Naive thymus-derived CD8-positive, alpha-beta T cell (primary cell): ENCODE results near the gene KRT81. TPM values are rescaled to one million over a fixed set of nuclear protein-coding genes. Genes with fewer than 3 reads are reported as not detected.

Experiments
- ATAC-seq, 2 donors: fragments of 150-1000 bp; cut with Tn5 transposase in 1 of 2; sonication (Bioruptor Pico), chemical (Tn5 transposase) in 1 of 2; 1 replicate in 1 of 2; 2 replicates in 1 of 2; pipeline ENCODE4 v1.10.0; 2021; ENCODE audit warnings: mild to moderate bottlenecking in 2 of 2, moderate library complexity in 2 of 2
- POLR2A ChIA-PET: fragments of 350-600 bp; sonication (Branson Sonifier 250); formaldehyde crosslinking; loops from one replicate; lab custom pipeline; 2021; ENCODE audit warnings: antibody characterized with exemption; lab: Charles Lee
- DNase-seq, 10 donors: peaks; one replicate each; pipeline versions ENCODE4 v3.0.0 to v3.0.0-alpha.2; 2020 to 2022
- H3K27ac Mint-ChIP-seq, 10 donors: one replicate each; pipeline ENCODE4 v1.8.0; 2020 to 2022; ENCODE audit warnings: mild to moderate bottlenecking in 10 of 10, mixed read lengths in 10 of 10, moderate library complexity in 4 of 10, inconsistent platforms in 1 of 10
- H3K27me3 Mint-ChIP-seq, 5 donors: one replicate each; pipeline ENCODE4 v1.8.0; 2021 to 2022; ENCODE audit warnings: mixed read lengths in 5 of 5
- H3K36me3 Mint-ChIP-seq, 3 donors: one replicate each; pipeline ENCODE4 v1.8.0; 2020 to 2022; ENCODE audit warnings: mixed read lengths in 3 of 3, mild to moderate bottlenecking in 2 of 3, inconsistent platforms in 1 of 3
- H3K4me1 Mint-ChIP-seq, 4 donors: one replicate each; pipeline ENCODE4 v1.8.0; 2021 to 2022; ENCODE audit warnings: mixed read lengths in 4 of 4
- H3K4me3 Mint-ChIP-seq, 10 donors: one replicate each; pipeline ENCODE4 v1.8.0; 2020 to 2022; ENCODE audit warnings: mild to moderate bottlenecking in 10 of 10, mixed read lengths in 10 of 10, moderate library complexity in 6 of 10, inconsistent platforms in 1 of 10
- H3K9me3 Mint-ChIP-seq, 9 donors: one replicate each; pipeline ENCODE4 v1.8.0; 2020 to 2022; ENCODE audit warnings: mixed read lengths in 9 of 9, mild to moderate bottlenecking in 3 of 9, inconsistent platforms in 1 of 9, moderate library complexity in 1 of 9
- polyA plus RNA-seq, 3 donors: library from polyadenylated mRNA; unstranded; fragments of 300-500 nt; fragmentation: Illumina TruSeq; gene quantifications; one replicate each; pipeline ENCODE4 v1.2.3, GENCODE V29; 2021
- total RNA-seq, 8 experiments: library from RNA in 2 of 8; stranded (reverse) in 2 of 8; gene quantifications; one replicate each; pipeline ENCODE4 v1.2.3 and lab custom pipeline; 2021 to 2026

KRT81 gene
- total and polyA plus RNA-seq, 5 experiments from 2014 or later = not detected

DNA sequence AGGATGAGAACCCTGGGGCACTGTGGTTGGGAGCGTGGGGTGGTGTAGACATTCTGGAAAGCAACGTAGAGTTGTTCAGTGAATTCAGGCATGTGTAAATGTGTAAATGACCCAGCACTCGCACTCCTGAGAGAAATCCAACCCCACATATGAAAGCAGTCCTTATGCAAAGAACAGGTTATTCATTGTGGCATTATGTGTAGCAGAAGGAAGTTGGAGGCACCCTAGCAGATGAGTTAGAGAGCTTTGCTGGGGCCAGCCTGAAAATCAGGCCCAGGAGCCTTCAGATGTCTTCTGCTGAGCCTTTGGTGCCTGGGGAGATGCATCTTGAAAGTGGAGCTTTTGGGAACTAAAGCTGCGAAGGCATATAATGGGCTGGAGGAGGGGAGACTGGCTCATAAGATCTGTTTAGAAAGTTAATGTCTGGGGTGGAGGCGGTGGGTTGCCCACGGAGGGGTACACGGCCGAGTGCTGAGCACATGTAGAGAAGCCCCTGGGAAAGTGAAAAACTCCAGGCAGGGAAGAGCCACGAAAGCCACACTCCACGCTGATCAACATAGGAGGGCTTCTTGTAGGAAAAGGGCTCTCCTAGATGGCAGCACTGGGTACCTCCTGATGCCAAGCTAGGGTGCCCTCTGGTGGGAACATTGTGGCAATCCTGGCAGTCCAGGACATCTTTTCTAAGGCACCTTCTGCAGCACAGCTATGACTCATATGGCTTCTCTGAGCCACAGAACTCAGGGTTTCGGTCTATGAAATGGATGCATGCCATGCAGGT is 35.9 kb upstream of the KRT81 start:
- peaks cover 6 to 9% (median 7%) of the 10 kb centered on the region in 4 donors for H3K4me1 Mint-ChIP-seq
- POLR2A ChIA-PET = interaction anchor here (1.1 to 1.4 kb wide), 3 partner anchors 12 to 172 kb away, joined by 4 to 6 read pairs (median 4); no protein-coding TSS in a partner anchor
- peaks cover 1 to 40% (median 19%) of the 10 kb centered on the region in 5 donors for H3K27me3 Mint-ChIP-seq
- H3K9me3 Mint-ChIP-seq = no peaks in the 10 kb centered on the region
- no peaks in the 10 kb centered on the region for H3K36me3 Mint-ChIP-seq
- no peak overlapping the region for H3K4me3 Mint-ChIP-seq
- DNase-seq (peak; percentile 50 to 90 (median 70)), ATAC-seq (peak; percentile 99 to 100)
- H3K27ac Mint-ChIP-seq = peak overlapping the region in 2 of 10 donors; percentile 60 to 64

GRCh38 chr12:52324153-52324444 is 32.8 kb upstream of the KRT81 start:
- H3K4me3 Mint-ChIP-seq = no peak overlapping the region
- ATAC-seq = no peak
- H3K27ac Mint-ChIP-seq = no peak overlapping the region
- POLR2A ChIA-PET = no interaction called here
- H3K4me1 Mint-ChIP-seq = peaks cover 6 to 9% (median 7%) of the 10 kb centered on the region in 4 donors
- no peaks in the 10 kb centered on the region for H3K36me3 Mint-ChIP-seq
- peak in 1 of 10 donors; percentile 37 for DNase-seq
- peaks cover 10 to 57% (median 35%) of the 10 kb centered on the region in 5 donors for H3K27me3 Mint-ChIP-seq
- no peaks in the 10 kb centered on the region for H3K9me3 Mint-ChIP-seq

DNA sequence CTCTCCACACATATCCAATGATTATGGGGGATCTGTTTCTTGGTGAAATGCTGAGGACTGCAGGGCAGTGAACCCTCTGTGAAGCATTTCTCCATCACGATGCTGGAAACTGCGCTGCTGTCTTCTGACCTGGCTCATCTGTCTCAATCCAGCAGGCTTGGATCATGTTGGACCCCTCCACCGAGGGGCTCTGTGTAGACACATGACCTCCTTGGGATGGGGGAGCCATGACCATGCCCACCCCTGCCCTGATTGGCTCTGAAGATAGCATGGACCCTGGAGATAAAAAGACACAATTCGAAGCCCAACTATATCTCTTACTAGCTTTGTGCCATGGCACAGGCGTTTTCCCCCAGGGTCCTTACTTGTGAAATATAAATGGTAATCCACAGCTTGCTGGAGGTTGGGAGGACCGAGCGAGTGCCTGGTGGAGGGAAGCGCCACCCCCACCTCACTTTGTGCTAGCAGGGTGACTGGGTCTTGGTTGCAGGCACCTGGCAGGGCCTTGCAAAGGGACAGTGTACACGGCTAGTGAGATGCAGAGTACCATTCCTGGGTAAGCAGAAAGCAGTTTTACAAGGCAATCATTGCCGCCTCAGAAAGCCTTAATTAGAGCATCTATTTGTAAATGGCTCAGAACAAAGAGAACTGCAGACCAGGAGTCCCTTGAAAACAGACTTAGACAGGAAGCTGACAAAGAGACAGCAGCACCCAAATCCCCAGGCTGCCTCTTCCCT is 32.2 kb upstream of the KRT81 start:
- Mint-ChIP-seq H3K4me3 (no peak overlapping the region), H3K9me3 (no peaks in the 10 kb centered on the region), H3K36me3 (no peaks in the 10 kb centered on the region), H3K27ac (no peak overlapping the region), H3K4me1 (peaks cover 4 to 9% (median 7%) of the 10 kb centered on the region in 4 donors), H3K27me3 (peaks cover 10 to 59% (median 33%) of the 10 kb centered on the region in 5 donors)
- peak in 1 of 10 donors; percentile 24 for DNase-seq
- no peak for ATAC-seq
- POLR2A ChIA-PET = no interaction called here

DNA sequence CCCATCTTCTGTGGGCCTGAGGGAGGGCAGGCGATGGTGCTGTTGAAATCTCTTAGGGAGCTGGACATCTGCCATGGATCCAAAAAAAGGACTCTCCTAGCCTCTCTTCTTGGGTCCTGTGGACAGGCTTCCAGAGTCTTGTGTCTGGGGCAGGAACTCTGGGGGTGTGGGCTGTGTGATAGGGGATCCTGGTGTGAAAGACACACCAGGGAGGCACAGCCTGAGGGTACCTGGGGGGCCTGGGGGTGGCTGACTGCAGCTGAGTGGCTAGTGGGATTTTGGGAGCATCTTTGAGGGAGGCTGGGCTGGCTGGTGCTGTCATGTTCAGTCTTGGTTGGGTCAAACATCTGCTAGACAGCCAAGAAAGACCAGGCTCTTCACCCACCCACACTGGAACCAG is 31.7 kb upstream of the KRT81 start:
- Mint-ChIP-seq H3K4me3 (no peak overlapping the region), H3K9me3 (no peaks in the 10 kb centered on the region), H3K27me3 (peaks cover 10 to 59% (median 36%) of the 10 kb centered on the region in 5 donors), H3K36me3 (no peaks in the 10 kb centered on the region), H3K4me1 (peaks cover 4 to 9% (median 7%) of the 10 kb centered on the region in 4 donors), H3K27ac (no peak overlapping the region)
- ATAC-seq (no peak), DNase-seq (peak in 1 of 10 donors; percentile 23)
- POLR2A ChIA-PET = no interaction called here

DNA sequence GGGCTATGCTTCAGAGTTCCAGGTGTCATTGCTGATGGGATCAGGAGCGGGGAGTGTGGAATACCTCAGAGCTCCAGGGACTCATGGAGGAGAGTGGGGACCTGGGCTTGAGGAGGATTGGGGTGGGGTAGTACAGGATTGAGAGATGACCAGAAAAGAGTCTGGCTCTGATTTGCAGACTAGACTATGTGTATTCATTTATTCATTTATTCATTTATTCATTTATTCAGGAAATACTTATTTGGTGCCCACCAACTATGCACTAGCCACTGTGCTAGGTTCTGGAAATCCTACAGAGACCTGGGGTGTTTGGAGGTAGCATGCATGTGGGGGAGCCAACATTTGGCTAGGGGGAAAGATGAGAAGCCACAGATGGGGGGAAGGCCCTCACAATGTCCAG is 30.7 kb upstream of the KRT81 start:
- POLR2A ChIA-PET = no interaction called here
- H3K9me3 Mint-ChIP-seq = no peaks in the 10 kb centered on the region
- H3K27ac Mint-ChIP-seq = peak overlapping the region in 2 of 10 donors; percentile 32 to 38
- ATAC-seq = no peak
- DNase-seq = no peak
- peaks cover 10 to 59% (median 36%) of the 10 kb centered on the region in 5 donors for H3K27me3 Mint-ChIP-seq
- H3K4me1 Mint-ChIP-seq = peaks cover 0 to 2% (median under 1%) of the 10 kb centered on the region in 4 donors
- H3K4me3 Mint-ChIP-seq = no peak overlapping the region
- no peaks in the 10 kb centered on the region for H3K36me3 Mint-ChIP-seq

GRCh38 chr12:52321418-52321817 is 30.1 kb upstream of the KRT81 start:
- no peak overlapping the region for H3K27ac Mint-ChIP-seq
- no peak overlapping the region for H3K4me3 Mint-ChIP-seq
- H3K4me1 Mint-ChIP-seq = no peaks in the 10 kb centered on the region
- ATAC-seq (no peak), DNase-seq (no peak)
- peaks cover 10 to 59% (median 36%) of the 10 kb centered on the region in 5 donors for H3K27me3 Mint-ChIP-seq
- no peaks in the 10 kb centered on the region for H3K36me3 Mint-ChIP-seq
- POLR2A ChIA-PET = no interaction called here
- H3K9me3 Mint-ChIP-seq = no peaks in the 10 kb centered on the region

DNA sequence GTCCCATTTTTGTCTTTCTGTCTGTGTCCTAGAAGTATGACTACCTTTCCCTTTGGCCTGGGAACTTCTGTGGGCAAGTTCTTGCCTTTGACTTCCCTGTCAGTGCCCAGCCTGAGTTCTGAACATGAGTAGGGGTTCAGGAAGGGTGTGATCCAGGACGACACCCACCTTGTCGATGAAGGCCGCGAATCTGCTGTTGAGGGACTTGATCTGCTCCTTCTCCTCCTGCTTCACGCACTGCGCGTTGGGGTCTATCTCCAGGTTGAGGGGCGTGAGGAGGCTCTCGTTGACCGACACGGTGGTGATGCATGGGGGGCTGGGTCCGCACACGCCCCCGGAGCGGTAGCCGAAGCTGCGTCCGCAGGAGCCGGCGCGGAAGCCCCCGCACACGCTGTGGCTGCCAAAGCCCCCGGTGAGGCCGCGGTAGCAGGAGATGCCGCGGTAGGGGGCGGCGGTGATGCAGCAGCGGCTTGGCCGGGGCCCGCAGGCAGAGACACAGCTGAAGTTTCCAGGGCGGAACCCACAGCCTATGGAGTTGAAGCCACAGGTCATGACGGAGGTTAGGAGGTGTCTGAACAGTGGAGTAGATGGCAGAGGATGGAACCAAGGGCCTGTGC is 29.6 kb upstream of the KRT81 start, which contains the start of gene KRT83:
Gene KRT83, minus strand, starts transcription at position 615 of the 617 bp plus-strand sequence. Its CDS starts 63 bp downstream, at position 552.
- no peaks in the 10 kb centered on the region for H3K9me3 Mint-ChIP-seq
- H3K4me1 Mint-ChIP-seq = no peaks in the 10 kb centered on the region
- POLR2A ChIA-PET = no interaction called here
- peaks cover 10 to 59% (median 36%) of the 10 kb centered on the region in 5 donors for H3K27me3 Mint-ChIP-seq
- peak within 1 kb of the TSS in 2 of 10 donors; percentile 32 to 38 for H3K27ac Mint-ChIP-seq
- DNase-seq (peak in 1 of 10 donors; percentile 44), ATAC-seq (no peak)
- no peak within 1 kb of the TSS for H3K4me3 Mint-ChIP-seq
- no peaks in the 10 kb centered on the region for H3K36me3 Mint-ChIP-seq

GRCh38 chr12:52319097-52319496 is 27.8 kb upstream of the KRT81 start:
- ATAC-seq (no peak), DNase-seq (peak in 2 of 10 donors; percentile 13 to 55)
- Mint-ChIP-seq H3K4me1 (no peaks in the 10 kb centered on the region), H3K27ac (peak overlapping the region in 1 of 10 donors; percentile 52), H3K9me3 (no peaks in the 10 kb centered on the region), H3K36me3 (no peaks in the 10 kb centered on the region), H3K27me3 (peaks cover 10 to 44% (median 36%) of the 10 kb centered on the region in 5 donors), H3K4me3 (no peak overlapping the region)
- POLR2A ChIA-PET = no interaction called here

GRCh38 chr12:52318241-52318990 is 27.1 kb upstream of the KRT81 start:
- Mint-ChIP-seq H3K4me3 (no peak overlapping the region), H3K27ac (no peak overlapping the region), H3K36me3 (no peaks in the 10 kb centered on the region), H3K4me1 (no peaks in the 10 kb centered on the region), H3K9me3 (no peaks in the 10 kb centered on the region), H3K27me3 (peaks cover 14 to 44% (median 37%) of the 10 kb centered on the region in 5 donors)
- peak in 1 of 10 donors; percentile 30 for DNase-seq
- POLR2A ChIA-PET = no interaction called here
- no peak for ATAC-seq

- H3K27ac Mint-ChIP-seq = no peak overlapping the region
- H3K9me3 Mint-ChIP-seq = no peaks in the 10 kb centered on the region
- ATAC-seq (no peak), DNase-seq (peak in 1 of 10 donors; percentile 37)
- no peaks in the 10 kb centered on the region for H3K36me3 Mint-ChIP-seq
- H3K4me3 Mint-ChIP-seq = no peak overlapping the region
- POLR2A ChIA-PET = no interaction called here
- H3K27me3 Mint-ChIP-seq = peaks cover 15 to 44% (median 35%) of the 10 kb centered on the region in 5 donors
- no peaks in the 10 kb centered on the region for H3K4me1 Mint-ChIP-seq
Measured at GRCh38 chr12:52317468-52318052, 26.2 kb upstream of the KRT81 start.

- Mint-ChIP-seq H3K36me3 (no peaks in the 10 kb centered on the region), H3K4me3 (no peak overlapping the region), H3K4me1 (no peaks in the 10 kb centered on the region), H3K9me3 (no peaks in the 10 kb centered on the region), H3K27me3 (peaks cover 15 to 44% (median 35%) of the 10 kb centered on the region in 5 donors), H3K27ac (no peak overlapping the region)
- ATAC-seq (no peak), DNase-seq (peak in 1 of 10 donors; percentile 50)
- POLR2A ChIA-PET = no interaction called here
Measured at GRCh38 chr12:52316701-52317100, 25.4 kb upstream of the KRT81 start.

DNA sequence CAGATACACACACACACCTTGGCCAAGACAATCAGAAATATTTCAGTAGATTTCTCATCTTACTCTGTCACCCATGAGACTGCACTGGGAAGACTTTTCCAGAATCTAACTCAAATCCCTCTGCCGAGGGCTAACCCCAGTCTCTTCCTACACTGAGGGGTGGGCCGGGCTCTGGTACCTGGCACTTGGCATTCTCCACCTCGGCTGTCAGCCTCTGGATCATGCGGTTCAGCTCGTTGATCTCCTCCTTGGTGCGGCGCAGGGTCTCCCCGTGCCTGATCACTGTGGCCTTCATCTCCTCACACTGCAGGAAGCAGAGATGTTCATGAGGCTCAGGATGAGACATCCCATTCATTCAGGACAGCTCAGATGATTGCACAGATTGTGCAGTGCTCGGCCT is 25.0 kb upstream of the KRT81 start:
- no peaks in the 10 kb centered on the region for H3K36me3 Mint-ChIP-seq
- DNase-seq = peak in 1 of 10 donors; percentile 31
- peaks cover 15 to 48% (median 36%) of the 10 kb centered on the region in 5 donors for H3K27me3 Mint-ChIP-seq

More for the DNA sequence above, 25.0 kb upstream of the KRT81 start:
- Mint-ChIP-seq H3K9me3 (no peaks in the 10 kb centered on the region), H3K4me3 (no peak overlapping the region), H3K4me1 (no peaks in the 10 kb centered on the region), H3K27ac (peak overlapping the region in 1 of 10 donors; percentile 35)
- POLR2A ChIA-PET = no interaction called here
- no peak for ATAC-seq
